ENCODE measurements around the gene BMF.
"Not testable (repeated sequence)": the region's sequence is repeated elsewhere in the genome, so short reads cannot be mapped to it uniquely, and the experiment has no call there.

Gene BMF, protein sequence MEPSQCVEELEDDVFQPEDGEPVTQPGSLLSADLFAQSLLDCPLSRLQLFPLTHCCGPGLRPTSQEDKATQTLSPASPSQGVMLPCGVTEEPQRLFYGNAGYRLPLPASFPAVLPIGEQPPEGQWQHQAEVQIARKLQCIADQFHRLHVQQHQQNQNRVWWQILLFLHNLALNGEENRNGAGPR

DNA sequence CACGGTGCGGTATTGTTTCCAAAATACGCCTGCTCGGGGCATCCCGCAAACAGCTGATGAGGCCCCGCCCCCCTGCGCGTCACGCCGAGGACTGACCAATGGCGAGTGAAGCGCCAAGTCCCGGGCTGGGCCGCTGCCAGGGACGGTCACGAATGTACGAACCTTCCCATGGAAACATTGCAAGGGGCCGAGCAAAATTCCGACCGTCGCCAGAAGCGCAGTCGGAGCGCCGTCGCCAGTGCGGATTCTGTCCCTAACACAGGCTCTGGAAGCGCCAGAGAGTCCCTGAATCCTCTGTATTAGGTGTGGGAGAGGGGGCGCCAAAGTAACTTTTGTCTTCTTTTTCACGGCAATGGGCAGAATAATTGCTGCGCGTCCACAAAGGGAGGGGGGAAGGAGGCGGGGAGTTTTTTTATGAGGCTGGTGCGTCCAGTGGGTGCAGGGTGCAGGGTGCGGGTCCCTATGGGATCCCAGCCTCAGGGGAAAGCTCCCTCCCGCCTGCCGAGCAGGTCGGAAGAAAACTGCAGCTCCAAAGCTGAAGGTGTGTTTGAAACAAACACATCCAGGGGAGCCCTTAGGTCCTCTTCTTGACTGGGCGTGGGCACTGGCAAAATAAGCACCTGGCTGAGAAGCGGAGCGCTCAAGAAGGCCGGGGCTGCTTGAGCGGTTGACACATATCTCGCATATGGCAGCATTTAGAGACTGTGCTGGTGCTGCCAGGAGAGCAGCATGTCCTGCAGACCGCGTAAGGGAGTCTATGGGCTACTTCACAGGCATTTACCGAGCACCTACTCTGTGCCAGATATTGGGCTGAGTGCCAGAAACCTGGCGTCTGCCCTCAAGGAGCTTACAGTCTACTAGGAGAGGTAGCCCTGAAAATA, at the start of gene BMF:
TSS of gene BMF (minus strand) at position 25 of the 881 bp plus-strand sequence. CDS start 2,793 bp downstream, outside the sequence.
- Histone ChIP-seq H3K4me3 (ENCODE audit: low read depth, low read length) (peak within 1 kb of the TSS; percentile 73), H3K9me3 (ENCODE audit: severe bottlenecking) (no peaks in the 10 kb centered on the region), H3K27me3 (ENCODE audit: insufficient read depth, low read depth, severe bottlenecking) (no peaks in the 10 kb centered on the region), H3K27ac (peak within 1 kb of the TSS; percentile 68), H3K36me3 (no peaks in the 10 kb centered on the region)
- TF ChIP-seq, protein P1, sequence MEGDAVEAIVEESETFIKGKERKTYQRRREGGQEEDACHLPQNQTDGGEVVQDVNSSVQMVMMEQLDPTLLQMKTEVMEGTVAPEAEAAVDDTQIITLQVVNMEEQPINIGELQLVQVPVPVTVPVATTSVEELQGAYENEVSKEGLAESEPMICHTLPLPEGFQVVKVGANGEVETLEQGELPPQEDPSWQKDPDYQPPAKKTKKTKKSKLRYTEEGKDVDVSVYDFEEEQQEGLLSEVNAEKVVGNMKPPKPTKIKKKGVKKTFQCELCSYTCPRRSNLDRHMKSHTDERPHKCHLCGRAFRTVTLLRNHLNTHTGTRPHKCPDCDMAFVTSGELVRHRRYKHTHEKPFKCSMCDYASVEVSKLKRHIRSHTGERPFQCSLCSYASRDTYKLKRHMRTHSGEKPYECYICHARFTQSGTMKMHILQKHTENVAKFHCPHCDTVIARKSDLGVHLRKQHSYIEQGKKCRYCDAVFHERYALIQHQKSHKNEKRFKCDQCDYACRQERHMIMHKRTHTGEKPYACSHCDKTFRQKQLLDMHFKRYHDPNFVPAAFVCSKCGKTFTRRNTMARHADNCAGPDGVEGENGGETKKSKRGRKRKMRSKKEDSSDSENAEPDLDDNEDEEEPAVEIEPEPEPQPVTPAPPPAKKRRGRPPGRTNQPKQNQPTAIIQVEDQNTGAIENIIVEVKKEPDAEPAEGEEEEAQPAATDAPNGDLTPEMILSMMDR (IDR thresholded peaks at IDR 0.05; ENCODE audit: low read depth, low read length), result peak; percentile 44; the same call in 1 of the 2 replicates
- peak; percentile 98 for DNase-seq

GRCh38 chr15:40157778-40158447, 49.2 kb upstream of the BMF start:
- Histone ChIP-seq H3K4me3 (ENCODE audit: low read depth, low read length) (no peak overlapping the region), H3K9me3 (ENCODE audit: severe bottlenecking) (no peaks in the 10 kb centered on the region), H3K27ac (no peak overlapping the region), H3K27me3 (ENCODE audit: insufficient read depth, low read depth, severe bottlenecking) (no peaks in the 10 kb centered on the region), H3K36me3 (no peaks in the 10 kb centered on the region)
- TF ChIP-seq, protein P1 (IDR thresholded peaks at IDR 0.05; ENCODE audit: low read depth, low read length), result no peak
- DNase-seq, result no peak

DNA sequence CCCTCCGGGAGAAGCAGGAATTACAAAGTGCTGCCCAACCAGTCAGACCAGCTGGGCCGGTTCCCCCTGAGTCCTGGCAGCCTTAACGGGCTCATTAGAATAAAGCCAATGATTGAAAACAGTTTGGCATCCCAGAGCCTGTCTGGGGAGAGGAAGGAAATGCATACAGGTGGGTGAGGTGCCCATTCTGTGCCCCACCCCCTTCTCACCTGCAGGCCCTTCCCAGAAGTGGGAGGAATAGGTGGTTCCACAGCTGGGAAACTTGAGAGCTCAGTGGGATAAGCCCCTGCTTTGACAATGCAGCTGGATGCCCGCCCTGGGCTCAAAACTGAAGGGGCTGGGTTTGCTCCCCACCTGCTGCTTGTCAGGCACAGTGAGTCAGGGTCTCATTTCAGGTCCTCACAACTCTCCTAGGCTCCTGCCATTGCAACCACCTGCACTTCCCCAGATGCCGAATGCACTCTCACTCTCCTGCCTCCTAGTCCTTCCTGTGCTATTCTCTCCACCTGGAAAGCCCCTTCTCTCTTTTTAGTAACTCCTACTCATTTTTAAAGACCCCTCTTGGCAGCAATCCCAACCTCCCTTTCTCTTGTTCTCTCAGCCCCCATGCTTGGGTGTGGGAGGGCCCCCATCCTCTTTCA, 46.7 kb upstream of the BMF start:
- no peaks in the 10 kb centered on the region for H3K36me3 ChIP-seq
- no peaks in the 10 kb centered on the region for H3K9me3 ChIP-seq (ENCODE audit: severe bottlenecking)
- H3K27me3 ChIP-seq (ENCODE audit: insufficient read depth, low read depth, severe bottlenecking), result no peaks in the 10 kb centered on the region
- TF ChIP-seq, protein P1 (IDR thresholded peaks at IDR 0.05; ENCODE audit: low read depth, low read length), result no peak
- H3K27ac ChIP-seq, result no peak overlapping the region
- no peak overlapping the region for H3K4me3 ChIP-seq (ENCODE audit: low read depth, low read length)
- no peak for DNase-seq

- not testable (repeated sequence) for H3K36me3 ChIP-seq; H3K4me3 ChIP-seq (ENCODE audit: low read depth, low read length); H3K27ac ChIP-seq; DNase-seq; H3K9me3 ChIP-seq (ENCODE audit: severe bottlenecking); H3K27me3 ChIP-seq (ENCODE audit: insufficient read depth, low read depth, severe bottlenecking)
These were observed 46.1 kb upstream of the BMF start for GRCh38 chr15:40154821-40155220.

GRCh38 chr15:40151991-40152390, 43.3 kb upstream of the BMF start:
- Histone ChIP-seq H3K27ac (no peak overlapping the region), H3K9me3 (ENCODE audit: severe bottlenecking) (no peaks in the 10 kb centered on the region), H3K4me3 (ENCODE audit: low read depth, low read length) (no peak overlapping the region), H3K27me3 (ENCODE audit: insufficient read depth, low read depth, severe bottlenecking) (no peaks in the 10 kb centered on the region), H3K36me3 (no peaks in the 10 kb centered on the region)
- TF ChIP-seq, protein P1 (IDR thresholded peaks at IDR 0.05; ENCODE audit: low read depth, low read length), result no peak
- DNase-seq, result no peak
